Measurements from ENCODE around the gene MDFIC.

DNA sequence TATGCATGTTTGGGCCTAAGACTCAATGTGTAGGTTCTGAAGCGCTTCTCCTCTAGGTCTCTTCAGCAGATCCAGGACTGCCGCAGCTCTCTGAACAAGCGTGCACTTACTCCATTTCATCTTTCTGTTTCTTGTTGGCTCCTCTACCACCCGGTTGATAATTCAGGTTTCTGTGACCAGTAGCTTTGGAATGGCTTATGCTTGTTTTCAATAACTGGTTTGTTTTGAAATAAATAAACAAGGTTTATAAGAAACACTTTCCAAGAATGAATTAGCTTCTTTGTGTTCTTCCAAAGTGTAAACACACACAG lies 1.5 kb downstream of the MDFIC start:
- TF ChIP-seq CTCF (IDR thresholded peaks at IDR 0.05; ENCODE audit: low read depth, low read length) (no peak), POLR2A (IDR thresholded peaks at IDR 0.05; ENCODE audit: extremely low read depth, insufficient read length) (no peak), MYC (IDR thresholded peaks at IDR 0.05; ENCODE audit: low read depth, low read length) (no peak), MAX (IDR thresholded peaks at IDR 0.05; ENCODE audit: low read depth, low read length) (no peak)

All from NB4 (cell line).